Renal pelvis (tissue), 4 donors: ENCODE measurements around the gene AREL1. TPM values are rescaled to one million over a fixed set of nuclear protein-coding genes. Genes with fewer than 3 reads are reported as not detected.

Source experiments
- DNase-seq: peaks from one replicate; pipeline ENCODE4 v3.0.0-alpha.2; 2013
- polyA plus RNA-seq, 3 donors: library from polyadenylated mRNA; unstranded; fragments of 120-200 nt; gene quantifications; one replicate each; pipeline ENCODE4 v1.2.1, GENCODE V29; 2013; ENCODE audit not compliant: insufficient read length in 3 of 3

Gene AREL1
- polyA plus RNA-seq, 3 donors = 33.1 to 38.4 (median 33.3) TPM

DNA sequence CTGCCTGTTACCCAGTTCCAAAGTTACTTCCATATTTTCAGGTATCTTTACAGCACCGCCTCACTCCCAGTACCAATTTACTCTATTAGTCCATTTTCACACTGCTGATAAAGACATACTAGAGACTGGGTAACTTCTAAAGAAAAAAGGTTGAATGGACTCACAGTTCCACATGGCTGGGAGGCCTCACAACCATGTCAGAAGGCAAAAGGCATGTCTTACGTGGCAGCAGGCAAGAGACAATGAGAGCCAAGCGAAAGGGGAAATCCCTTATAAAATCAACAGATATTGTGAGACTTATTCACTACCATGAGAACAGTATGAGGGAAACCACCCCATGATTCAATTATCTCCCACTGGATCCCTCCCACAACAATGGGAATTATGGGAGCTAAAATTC, 9.8 kb downstream of the AREL1 start:
- no peak for DNase-seq

DNA sequence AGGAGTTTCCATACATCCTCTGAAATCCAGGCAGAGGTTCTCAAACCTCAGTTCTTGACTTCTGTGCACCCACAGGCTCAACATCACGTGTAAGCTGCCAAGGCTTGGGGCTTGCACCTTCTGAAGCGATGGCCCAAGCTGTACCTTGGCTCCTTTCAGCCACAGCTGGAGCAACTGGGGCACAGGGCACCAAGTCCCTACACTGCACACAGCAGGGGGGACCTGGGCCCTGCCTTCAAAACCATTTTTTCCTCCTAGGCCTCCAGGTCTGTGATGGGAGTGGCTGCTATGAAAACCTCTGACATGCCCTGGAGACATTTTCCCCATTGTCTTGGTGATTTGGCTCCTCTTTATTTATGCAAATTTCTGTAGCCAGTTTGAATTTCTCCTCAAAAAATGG, 10.6 kb downstream of the AREL1 start:
- no peak for DNase-seq

DNA sequence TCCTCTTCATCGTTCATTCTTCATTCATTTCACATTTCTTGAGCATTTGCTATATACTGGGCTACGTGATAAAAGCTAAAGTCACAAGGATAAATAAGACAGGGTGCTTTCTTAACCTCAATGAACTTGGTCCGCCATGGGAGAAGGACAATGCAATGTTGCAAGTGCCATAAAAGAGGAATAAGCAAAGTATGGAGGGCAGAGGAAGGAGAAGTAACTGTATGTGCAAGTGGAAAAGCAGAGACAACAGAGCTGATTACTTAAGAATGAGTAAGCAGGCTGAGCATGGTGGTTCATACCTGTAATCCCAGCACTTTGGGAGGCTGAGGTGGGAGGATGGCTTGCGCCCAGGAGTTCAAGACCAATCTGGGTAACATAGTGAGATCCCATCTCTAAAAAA, 14.4 kb downstream of the AREL1 start:
- no peak for DNase-seq

GRCh38 chr14:74697976-74698375, 14.9 kb downstream of the AREL1 start:
- DNase-seq = no peak

DNA sequence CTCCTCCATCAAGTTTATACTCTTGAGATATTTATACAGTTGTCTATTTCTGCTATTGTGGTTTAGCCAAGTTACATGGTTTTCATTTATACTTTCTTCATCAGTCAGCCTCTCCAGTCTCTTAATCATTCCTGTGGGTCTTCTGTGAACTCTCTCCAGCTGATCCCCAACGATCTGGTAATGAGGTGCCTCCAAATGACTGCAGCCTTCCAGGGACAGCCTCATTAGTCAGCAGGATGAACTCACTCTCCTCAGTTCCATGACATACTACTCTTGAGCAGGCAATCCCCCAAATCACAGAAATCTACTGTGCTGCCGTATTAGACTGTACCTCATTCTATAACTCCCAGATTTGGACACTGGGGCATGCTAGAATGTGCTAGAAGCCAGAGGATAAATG, 15.3 kb downstream of the AREL1 start:
- DNase-seq = no peak

- DNase-seq = no peak
These were observed 15.9 kb downstream of the AREL1 start for GRCh38 chr14:74697011-74697410.

GRCh38 chr14:74695406-74695805, 17.5 kb downstream of the AREL1 start:
- DNase-seq = no peak

- DNase-seq = no peak
These were observed 19.7 kb downstream of the AREL1 start for GRCh38 chr14:74693191-74693590.

DNA sequence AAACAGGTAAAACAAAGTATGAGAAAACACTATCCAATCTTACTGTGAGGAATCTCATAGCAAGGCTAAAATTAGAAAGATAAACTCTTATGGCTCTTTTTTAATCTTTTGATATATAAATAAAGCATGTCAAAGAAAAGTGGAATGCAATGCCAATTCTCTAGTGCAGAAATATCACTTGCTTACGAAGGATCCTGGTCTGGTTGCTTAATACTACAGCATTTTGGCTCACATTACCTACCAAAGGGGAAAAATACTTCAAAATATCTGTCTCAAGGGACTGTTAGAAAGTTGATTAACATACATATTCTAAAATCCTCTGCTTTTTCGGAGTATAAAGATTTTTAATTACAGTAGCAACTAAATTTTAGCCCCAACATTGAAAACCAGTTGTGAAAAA, 21.4 kb downstream of the AREL1 start:
- no peak for DNase-seq

DNA sequence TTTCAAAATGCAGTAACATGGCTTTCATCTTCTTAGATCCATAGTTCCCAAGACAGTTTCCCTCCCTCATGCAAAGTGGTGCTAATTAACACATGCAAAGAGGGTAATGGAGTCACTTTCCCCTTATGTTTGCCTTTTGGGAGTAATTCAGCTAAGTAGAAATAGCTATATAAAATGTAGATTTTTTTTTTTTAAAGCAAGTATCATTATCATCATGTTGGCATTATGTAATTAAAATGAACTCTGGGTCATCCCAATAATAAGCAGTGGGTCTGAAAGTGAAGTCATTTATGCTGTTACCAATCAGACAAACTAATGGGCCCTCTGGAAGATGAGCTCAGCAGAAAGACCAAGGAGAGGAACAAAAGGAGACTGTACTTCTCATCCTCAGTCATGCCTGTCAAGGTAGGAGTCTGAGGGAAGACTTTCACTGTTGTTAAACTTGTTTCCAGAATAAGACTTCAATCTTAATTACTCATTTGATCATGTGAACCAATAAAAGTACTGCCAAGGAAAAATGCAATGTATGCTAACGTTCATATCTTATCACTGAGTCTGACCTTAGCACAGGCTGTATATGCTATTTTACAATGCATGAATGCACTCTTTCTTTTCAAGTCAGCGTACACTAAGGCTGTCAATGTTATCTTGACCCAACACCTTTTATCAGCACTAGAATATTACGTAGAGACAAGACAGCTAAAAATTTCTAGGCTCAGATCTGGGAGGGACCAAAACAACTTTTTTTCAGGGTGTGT, 26.8 kb downstream of the AREL1 start:
- no peak for DNase-seq

GRCh38 chr14:74685056-74685455, 27.8 kb downstream of the AREL1 start:
- no peak for DNase-seq

DNA sequence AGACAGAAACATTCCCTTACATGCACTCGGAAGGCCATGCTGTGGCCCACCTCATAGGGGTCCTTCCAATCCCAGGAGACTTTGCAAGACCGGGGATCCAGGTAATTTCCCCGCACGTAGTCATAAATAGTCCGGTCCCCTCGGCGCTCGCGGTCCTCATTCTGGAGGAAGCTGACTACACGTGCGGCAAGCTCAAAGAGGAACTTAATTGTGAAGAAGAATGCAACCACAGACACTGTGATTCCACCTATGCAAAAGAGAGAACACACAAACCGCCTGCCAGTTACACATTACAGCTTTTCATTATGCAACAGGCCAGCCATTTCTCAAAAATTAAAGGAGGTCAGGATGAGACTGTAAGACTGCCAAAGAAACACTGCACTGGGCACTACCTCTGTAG, 28.4 kb downstream of the AREL1 start:
- no peak for DNase-seq

GRCh38 chr14:74683406-74683805, 29.5 kb downstream of the AREL1 start:
- no peak for DNase-seq

DNA sequence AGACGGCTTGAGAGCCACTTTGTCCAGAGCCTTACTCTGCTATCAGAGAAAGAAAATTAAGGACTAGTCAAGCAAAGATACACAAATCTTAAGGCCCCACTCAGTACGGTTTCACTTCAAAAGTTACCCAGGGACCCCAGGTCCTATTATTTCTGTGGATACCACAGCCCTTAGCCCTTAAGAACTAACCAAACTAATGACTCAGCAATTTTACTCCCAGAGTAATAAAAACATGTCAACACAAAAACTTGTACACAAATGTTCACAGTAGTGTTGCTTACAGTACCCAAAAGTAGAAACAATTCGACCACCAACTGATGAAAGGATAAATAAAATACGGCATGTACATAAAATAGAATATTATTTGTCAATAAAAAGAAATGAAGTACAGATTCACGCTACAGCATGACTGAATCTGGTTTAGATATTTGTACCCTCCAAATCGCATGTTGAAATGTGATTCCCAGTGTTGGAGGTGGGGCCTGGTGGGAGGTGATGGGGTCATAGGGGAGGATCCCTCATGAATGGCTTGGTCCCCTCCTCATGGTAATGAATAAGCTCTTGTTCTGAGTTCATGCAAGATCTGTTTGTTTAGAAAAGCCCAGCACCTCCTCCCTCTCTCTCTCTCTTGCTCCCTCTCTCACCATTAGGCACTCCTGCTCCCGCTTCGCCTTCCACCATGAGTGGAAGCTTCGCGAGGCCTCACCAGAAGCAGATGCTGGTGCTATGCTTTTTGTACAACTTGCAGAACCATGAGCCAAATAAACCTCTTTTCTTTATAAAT, 30.5 kb downstream of the AREL1 start:
- DNase-seq = no peak

GRCh38 chr14:74675219-74675618, 37.7 kb downstream of the AREL1 start:
- DNase-seq = no peak

DNA sequence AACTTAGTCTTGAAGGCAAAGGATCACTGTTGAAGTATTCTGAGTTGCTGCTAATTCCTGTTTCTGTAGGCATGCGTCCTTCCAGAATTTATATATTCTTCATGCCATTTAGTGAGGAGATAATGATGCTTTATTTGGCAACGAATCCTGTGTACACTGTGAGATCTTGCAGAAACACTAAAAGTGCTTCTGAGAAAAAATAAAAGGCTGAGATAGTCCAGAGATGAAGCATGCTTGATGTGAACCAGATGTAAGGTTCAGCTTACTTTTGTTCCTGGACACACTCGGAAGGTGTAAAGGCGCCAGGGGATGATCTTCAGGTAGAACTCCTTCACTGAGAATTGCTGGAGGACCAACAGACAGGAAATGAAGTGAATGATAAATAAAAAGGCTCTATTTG, 39.1 kb downstream of the AREL1 start:
- DNase-seq = no peak

- no peak for DNase-seq
These were observed 41.1 kb downstream of the AREL1 start for GRCh38 chr14:74671789-74672188.

DNA sequence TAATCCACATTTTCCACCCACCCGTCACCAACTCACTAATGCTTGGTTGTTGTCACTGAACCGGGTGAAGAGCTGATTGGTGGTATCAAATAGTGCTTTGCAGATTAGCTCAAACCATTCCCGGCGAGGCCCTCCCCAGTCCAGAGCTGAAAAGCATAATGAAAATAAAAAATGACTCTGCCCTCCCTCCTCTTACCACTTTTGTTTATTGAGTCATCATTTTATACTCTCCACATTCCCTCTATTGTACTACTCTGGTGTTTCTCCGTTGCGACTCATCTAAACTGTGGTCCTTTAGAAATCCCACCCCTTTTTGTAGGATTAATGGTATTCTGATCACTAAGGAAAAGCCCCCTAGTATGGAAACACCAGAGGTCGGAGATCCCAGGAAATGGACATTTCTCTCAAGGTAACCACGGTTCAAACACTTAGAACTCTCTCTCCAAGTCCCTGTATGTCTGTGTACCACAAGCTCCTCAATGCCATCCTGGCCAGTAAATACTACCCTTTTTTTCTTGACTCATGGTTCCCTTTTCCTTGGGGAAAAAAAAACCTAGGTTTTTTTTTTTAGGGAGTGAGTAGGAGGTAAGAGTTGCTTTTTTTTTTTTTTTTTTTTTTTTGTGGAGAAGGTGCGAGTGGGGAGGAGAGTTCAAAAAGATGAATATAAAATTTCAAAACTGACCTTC, 42.0 kb downstream of the AREL1 start:
- DNase-seq = no peak

DNA sequence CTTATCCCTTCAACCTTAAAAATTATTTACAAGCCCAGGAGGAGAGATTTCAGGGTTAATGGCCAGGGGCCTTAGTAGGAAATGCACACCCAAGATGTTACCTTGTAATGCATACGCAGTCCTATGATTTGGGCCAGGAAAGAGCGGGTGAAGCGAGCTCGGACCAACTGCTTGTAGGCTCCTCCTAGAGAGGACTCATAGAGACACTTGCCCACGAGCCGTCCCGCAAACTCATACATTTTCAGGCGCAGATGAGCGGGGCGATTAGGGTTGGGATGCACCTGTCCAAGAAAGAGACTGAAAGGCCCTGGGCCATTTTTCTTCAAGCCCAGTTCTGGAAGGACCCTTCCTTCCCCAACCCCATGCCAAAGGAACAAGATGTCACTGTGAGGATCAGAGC, 43.0 kb downstream of the AREL1 start:
- no peak for DNase-seq

- DNase-seq = no peak
These were observed 43.6 kb downstream of the AREL1 start for GRCh38 chr14:74669256-74669655.

- DNase-seq = no peak
These were observed 45.1 kb downstream of the AREL1 start for GRCh38 chr14:74667758-74668157.

DNA sequence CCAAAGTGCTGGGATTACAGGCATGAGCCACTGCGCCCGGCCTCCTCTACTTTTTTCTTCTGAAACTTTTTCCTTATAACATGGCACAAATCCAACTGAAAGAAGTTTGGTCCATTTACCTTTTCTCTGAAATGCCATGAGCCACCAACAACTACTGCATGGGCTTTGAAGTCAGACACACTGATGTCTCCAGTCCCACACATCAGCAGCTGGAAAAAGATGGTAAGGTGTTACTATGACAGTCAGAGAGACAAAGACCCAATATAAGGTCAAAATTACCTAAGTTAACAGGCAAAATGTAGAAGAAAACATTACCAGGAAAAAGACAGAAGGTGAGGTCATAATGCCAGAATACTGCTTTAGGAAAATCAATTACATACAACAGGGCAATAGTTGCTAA, 48.2 kb downstream of the AREL1 start:
- no peak for DNase-seq

DNA sequence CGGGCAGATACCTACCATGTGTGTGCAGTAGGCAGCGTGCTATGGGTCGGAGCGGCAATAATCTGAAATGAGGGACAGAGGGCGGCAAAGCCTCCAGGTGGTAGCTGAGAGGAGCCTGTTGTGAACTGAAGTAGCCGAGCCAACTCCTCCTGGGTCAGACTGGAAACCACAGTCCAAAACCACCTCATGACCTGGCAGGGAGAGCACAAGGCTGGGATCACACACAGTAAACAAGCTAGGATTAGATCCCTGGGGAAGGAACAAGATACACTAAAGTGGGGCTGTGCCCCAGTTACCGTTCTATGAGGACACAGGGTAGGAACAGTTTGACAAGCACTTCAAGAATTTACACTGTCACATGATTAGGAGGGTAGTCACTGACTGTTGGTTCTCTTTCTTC, 49.0 kb downstream of the AREL1 start:
- no peak for DNase-seq
